ENCODE data around the gene ZNF205.

DNA sequence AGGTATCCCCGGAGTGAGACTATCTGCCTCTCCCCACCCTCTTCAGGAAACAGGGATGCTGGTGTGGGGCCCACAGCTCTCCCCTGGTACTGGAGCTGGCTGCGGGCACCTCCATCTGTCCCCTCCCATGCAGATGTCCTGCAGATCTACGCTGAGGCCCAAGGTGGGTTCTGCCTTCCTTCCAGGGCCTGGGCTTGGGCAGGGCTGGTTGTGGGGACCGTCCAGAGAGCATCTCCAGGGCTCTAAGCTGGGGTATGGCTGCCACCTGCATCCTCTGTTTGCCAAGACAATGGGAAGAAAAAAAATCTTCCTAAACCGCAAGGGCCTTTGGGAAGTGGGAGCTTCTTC is 35.3 kb downstream of the ZNF205 start:
- TF ChIP-seq CTCF (IDR thresholded peaks at IDR 0.05) (no peak), EZH2 (IDR thresholded peaks at IDR 0.05; ENCODE audit: borderline replicate concordance, insufficient read depth, low read depth, low read length, poor library complexity, severe bottlenecking) (no peak)

All from B cell (primary cell).